ENCODE data around the gene CA12. TPM values are rescaled to one million over a fixed set of nuclear protein-coding genes. Genes with fewer than 3 reads are reported as not detected.

CA12 gene
- total and polyA plus RNA-seq, 10 of the 15 experiments (the other 5 are each of a cell fraction or from before 2014, with no cell fraction given), result 0.03 to 0.10 TPM; not detected in 8

DNA sequence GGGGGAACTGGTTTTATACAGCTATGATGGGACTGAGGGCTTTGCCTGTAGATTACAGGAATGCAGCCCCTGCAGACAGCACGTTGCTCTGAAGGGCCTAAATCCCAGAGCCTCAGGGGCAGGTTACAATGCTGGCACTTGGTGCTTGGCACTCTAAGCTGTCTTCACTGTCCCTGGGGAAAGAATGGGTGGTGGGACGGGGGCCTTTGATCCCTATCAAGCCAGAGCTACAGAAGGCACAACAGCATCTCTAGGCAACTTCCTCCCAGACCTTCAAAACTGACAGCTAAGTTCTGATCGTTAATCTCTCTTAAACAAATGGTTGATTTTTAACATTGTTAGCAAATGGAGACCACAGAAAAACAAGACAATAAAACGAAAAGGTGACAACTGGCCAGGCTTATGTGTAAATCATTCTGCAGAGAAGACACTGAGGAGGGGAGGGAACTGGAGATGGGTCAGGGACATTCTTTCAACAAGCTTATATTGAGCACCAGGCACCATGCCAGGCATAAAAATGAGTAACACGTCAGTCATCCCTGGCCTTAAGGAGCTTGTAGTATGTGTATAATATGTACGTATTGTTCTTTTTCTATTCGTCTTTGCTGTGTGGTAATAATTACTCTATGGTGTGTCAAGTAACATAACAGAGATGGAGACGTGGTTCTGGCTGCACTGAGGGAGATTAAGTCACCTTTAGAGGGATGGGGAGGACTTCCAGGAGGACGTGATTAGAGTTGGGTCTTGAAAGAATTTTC is 49.1 kb downstream of the CA12 start:
- no peak for DNase-seq (ENCODE audit: low read depth, low spot score)
- RAD21 ChIA-PET (ENCODE audit: unreplicated experiment), result interaction anchor here (0.6 to 1.5 kb wide), 2 partner anchors 11 to 171 kb away, joined by 4 read pairs; no protein-coding TSS in a partner anchor
- ATAC-seq, result no peak
- POLR2A ChIA-PET, result interaction anchor here (0.6 to 1.0 kb wide), 2 partner anchors 11 to 795 kb away, joined by 3 read pairs; no protein-coding TSS in a partner anchor
- no peak overlapping the region for H3K4me3 ChIP-seq
- H3K79me2 ChIP-seq (ENCODE audit: control insufficient read depth, insufficient read depth, low read length), result no peaks in the 10 kb centered on the region
- no peaks in the 10 kb centered on the region for H3K9me3 ChIP-seq (replicated peaks; ENCODE audit: control insufficient read depth, insufficient read depth, low read length)
- in situ Hi-C loops (cut with MboI), result no loop called here
- no peaks in the 10 kb centered on the region for H3K4me1 ChIP-seq (ENCODE audit: control insufficient read depth, insufficient read depth, low read length)
- BruUV-seq (replicated peaks), result no TSS peak
- no peak overlapping the region for H2AFZ ChIP-seq (ENCODE audit: control insufficient read depth, low read depth, low read length)
- H3K27me3 ChIP-seq (replicated peaks in 1 of 2; ENCODE audit: control insufficient read depth in 2 of 2, insufficient read depth in 2 of 2, low read length in 1 of 2), result no peaks in the 10 kb centered on the region
- 17% methylated on average over 9 of the region's 9 CpGs for WGBS (ENCODE audit: insufficient coverage, insufficient replicate concordance, low lambda C conversion rate, missing lambda C conversion rate)
- H4K20me1 ChIP-seq (ENCODE audit: control insufficient read depth, insufficient read depth), result no peaks in the 10 kb centered on the region
- CTCF ChIA-PET, result interaction anchor here (0.7 to 1.0 kb wide), 2 partner anchors 19 to 29 kb away, joined by 3 read pairs; no protein-coding TSS in a partner anchor
- H3K36me3 ChIP-seq (ENCODE audit: control insufficient read depth in 2 of 2, insufficient read depth in 2 of 2, low read length in 1 of 2), result no peaks in the 10 kb centered on the region
- FAIRE-seq, result no peak
- intact Hi-C loops (cut with micrococcal nuclease; ENCODE audit: unreplicated experiment), result no loop called here
- H3K4me2 ChIP-seq (ENCODE audit: control insufficient read depth, insufficient read depth), result no peak overlapping the region
- TF ChIP-seq, protein P1, sequence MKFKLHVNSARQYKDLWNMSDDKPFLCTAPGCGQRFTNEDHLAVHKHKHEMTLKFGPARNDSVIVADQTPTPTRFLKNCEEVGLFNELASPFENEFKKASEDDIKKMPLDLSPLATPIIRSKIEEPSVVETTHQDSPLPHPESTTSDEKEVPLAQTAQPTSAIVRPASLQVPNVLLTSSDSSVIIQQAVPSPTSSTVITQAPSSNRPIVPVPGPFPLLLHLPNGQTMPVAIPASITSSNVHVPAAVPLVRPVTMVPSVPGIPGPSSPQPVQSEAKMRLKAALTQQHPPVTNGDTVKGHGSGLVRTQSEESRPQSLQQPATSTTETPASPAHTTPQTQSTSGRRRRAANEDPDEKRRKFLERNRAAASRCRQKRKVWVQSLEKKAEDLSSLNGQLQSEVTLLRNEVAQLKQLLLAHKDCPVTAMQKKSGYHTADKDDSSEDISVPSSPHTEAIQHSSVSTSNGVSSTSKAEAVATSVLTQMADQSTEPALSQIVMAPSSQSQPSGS (IDR thresholded peaks at IDR 0.05; ENCODE audit: low read length), result no peak
- TF ChIP-seq CREM (IDR thresholded peaks at IDR 0.05; ENCODE audit: low read depth), result no peak
- TF ChIP-seq TCF3 (IDR thresholded peaks at IDR 0.05; ENCODE audit: borderline replicate concordance, insufficient read depth, low read depth, low read length), result no peak
- H3K9ac ChIP-seq (ENCODE audit: control insufficient read depth, insufficient read depth, low read length), result no peak overlapping the region
- SMC1A ChIA-PET (ENCODE audit: uncharacterized antibody, unreplicated experiment), result no interaction called here
- no peak overlapping the region for H3K27ac ChIP-seq (ENCODE audit: control insufficient read depth, insufficient read depth)

GRCh38 chr15:63331456-63331855 is 50.2 kb downstream of the CA12 start:
- DNase-seq (ENCODE audit: low read depth, low spot score) (no peak), ATAC-seq (no peak; the same call in 1 of the 3 replicates), FAIRE-seq (no peak)
- H4K20me1 ChIP-seq (ENCODE audit: control insufficient read depth, insufficient read depth), result no peaks in the 10 kb centered on the region
- RAD21 ChIA-PET (ENCODE audit: unreplicated experiment), result interaction anchor here (1.5 kb wide), 1 partner anchor 12 kb away, joined by 4 read pairs; no protein-coding TSS in a partner anchor
- 33% methylated on average over 12 of the region's 12 CpGs for WGBS (ENCODE audit: insufficient coverage, insufficient replicate concordance, low lambda C conversion rate, missing lambda C conversion rate)
- CTCF ChIA-PET, result interaction anchor here (1.3 kb wide), 1 partner anchor 17 kb away, joined by 3 read pairs; no protein-coding TSS in a partner anchor
- H3K4me3 ChIP-seq, result no peak overlapping the region
- SMC1A ChIA-PET (ENCODE audit: uncharacterized antibody, unreplicated experiment), result interaction anchor here (1.2 kb wide), 1 partner anchor 65 kb away, joined by 3 read pairs; no protein-coding TSS in a partner anchor
- no peaks in the 10 kb centered on the region for H3K9me3 ChIP-seq (replicated peaks; ENCODE audit: control insufficient read depth, insufficient read depth, low read length)
- H3K9ac ChIP-seq (ENCODE audit: control insufficient read depth, insufficient read depth, low read length), result no peak overlapping the region
- no peaks in the 10 kb centered on the region for H3K4me1 ChIP-seq (ENCODE audit: control insufficient read depth, insufficient read depth, low read length)
- intact Hi-C loops (cut with micrococcal nuclease; ENCODE audit: unreplicated experiment), result no loop called here
- no peak overlapping the region for H3K4me2 ChIP-seq (ENCODE audit: control insufficient read depth, insufficient read depth)
- H3K36me3 ChIP-seq (ENCODE audit: control insufficient read depth in 2 of 2, insufficient read depth in 2 of 2, low read length in 1 of 2), result no peaks in the 10 kb centered on the region
- H3K27ac ChIP-seq (ENCODE audit: control insufficient read depth, insufficient read depth), result no peak overlapping the region
- POLR2A ChIA-PET, result no interaction called here
- H3K27me3 ChIP-seq (replicated peaks in 1 of 2; ENCODE audit: control insufficient read depth in 2 of 2, insufficient read depth in 2 of 2, low read length in 1 of 2), result no peaks in the 10 kb centered on the region
- no peak overlapping the region for H2AFZ ChIP-seq (ENCODE audit: control insufficient read depth, low read depth, low read length)
- no peaks in the 10 kb centered on the region for H3K79me2 ChIP-seq (ENCODE audit: control insufficient read depth, insufficient read depth, low read length)
- in situ Hi-C loops (cut with MboI), result no loop called here
- BruUV-seq (replicated peaks), result no TSS peak
- no peak for TF ChIP-seq ZBTB11 (CRISPR knock-in tag; IDR thresholded peaks at IDR 0.05)
- TF ChIP-seq, protein P2, sequence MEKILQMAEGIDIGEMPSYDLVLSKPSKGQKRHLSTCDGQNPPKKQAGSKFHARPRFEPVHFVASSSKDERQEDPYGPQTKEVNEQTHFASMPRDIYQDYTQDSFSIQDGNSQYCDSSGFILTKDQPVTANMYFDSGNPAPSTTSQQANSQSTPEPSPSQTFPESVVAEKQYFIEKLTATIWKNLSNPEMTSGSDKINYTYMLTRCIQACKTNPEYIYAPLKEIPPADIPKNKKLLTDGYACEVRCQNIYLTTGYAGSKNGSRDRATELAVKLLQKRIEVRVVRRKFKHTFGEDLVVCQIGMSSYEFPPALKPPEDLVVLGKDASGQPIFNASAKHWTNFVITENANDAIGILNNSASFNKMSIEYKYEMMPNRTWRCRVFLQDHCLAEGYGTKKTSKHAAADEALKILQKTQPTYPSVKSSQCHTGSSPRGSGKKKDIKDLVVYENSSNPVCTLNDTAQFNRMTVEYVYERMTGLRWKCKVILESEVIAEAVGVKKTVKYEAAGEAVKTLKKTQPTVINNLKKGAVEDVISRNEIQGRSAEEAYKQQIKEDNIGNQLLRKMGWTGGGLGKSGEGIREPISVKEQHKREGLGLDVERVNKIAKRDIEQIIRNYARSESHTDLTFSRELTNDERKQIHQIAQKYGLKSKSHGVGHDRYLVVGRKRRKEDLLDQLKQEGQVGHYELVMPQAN (conservative IDR thresholded peaks at IDR 0.05), result no peak
